ENCODE results near the gene MORN3. TPM values are rescaled to one million over a fixed set of nuclear protein-coding genes. Genes with fewer than 3 reads are reported as not detected.
A peak's percentile ranks its signal among the peaks of the same experiment; 100 is the strongest.
"Not testable (repeated sequence)": the region's sequence is repeated elsewhere in the genome, so short reads cannot be mapped to it uniquely, and the experiment has no call there.

Gene MORN3
- total and polyA plus RNA-seq, 7 donors = 0.90 to 1.2 TPM; not detected in 5

DNA sequence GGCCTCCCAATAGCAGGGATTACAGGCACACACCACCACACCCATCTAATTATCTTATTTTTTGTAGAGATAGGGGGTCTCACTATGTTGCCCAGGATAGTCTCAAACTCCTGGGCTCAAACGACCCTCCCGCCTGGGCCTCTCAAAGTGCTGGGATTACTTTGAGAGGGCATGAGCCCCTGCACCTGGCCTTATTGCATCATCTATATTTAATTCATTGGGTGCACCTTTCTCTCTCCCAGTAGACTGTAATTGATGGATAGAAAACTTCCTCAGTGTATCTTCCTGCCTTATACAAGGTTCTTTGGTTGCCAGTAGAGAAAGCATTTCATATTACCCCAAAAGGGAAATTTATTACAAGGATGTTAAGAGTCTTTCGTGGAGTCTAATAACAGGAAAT lies 8.9 kb upstream of the MORN3 start:
- intact Hi-C loops (cut with DNase I) = no loop called here

DNA sequence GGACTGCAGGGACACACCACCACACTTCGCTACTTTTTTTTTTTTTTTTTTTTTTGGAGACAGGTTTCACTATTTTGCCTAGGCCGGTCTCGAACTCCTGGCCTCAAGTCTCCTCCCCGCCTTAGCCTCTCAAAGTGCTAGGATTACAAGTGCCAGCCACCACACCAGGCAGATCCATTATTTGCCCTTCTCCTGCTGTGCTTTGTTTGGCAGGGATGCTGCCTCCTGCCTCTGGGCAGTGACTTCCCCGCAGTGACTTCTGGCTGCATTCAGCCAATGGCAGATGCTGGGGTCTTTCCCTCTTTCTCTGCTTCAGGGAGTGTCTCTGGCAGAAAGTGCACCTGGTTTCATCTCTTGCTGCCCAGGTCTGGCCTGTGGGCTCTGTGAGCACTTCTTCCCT lies 6.7 kb upstream of the MORN3 start:
- no peak for DNase-seq
- Histone ChIP-seq H3K4me3 (no peak overlapping the region), H3K9me3 (no peaks in the 10 kb centered on the region), H3K4me1 (peaks cover 0 to 19% (median 16%) of the 10 kb centered on the region in 4 donors), H3K27ac (no peak overlapping the region), H3K36me3 (no peaks in the 10 kb centered on the region), H3K27me3 (no peaks in the 10 kb centered on the region)
- TF ChIP-seq EP300 (IDR thresholded peaks at IDR 0.05) (no peak), POLR2AphosphoS5 (IDR thresholded peaks at IDR 0.05) (no peak), POLR2A (IDR thresholded peaks at IDR 0.05) (no peak)
- TF ChIP-seq, protein P1, sequence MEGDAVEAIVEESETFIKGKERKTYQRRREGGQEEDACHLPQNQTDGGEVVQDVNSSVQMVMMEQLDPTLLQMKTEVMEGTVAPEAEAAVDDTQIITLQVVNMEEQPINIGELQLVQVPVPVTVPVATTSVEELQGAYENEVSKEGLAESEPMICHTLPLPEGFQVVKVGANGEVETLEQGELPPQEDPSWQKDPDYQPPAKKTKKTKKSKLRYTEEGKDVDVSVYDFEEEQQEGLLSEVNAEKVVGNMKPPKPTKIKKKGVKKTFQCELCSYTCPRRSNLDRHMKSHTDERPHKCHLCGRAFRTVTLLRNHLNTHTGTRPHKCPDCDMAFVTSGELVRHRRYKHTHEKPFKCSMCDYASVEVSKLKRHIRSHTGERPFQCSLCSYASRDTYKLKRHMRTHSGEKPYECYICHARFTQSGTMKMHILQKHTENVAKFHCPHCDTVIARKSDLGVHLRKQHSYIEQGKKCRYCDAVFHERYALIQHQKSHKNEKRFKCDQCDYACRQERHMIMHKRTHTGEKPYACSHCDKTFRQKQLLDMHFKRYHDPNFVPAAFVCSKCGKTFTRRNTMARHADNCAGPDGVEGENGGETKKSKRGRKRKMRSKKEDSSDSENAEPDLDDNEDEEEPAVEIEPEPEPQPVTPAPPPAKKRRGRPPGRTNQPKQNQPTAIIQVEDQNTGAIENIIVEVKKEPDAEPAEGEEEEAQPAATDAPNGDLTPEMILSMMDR (IDR thresholded peaks at IDR 0.05) = no peak
- intact Hi-C loops (cut with DNase I) = no loop called here
- WGBS, 2 donors = 95 to 96% methylated on average over 5 of the region's 5 CpGs

More for the DNA sequence above, 8.9 kb upstream of the MORN3 start:
- H3K9me3 ChIP-seq = no peaks in the 10 kb centered on the region
- H3K27me3 ChIP-seq = no peaks in the 10 kb centered on the region
- no peak overlapping the region for H3K27ac ChIP-seq
- H3K36me3 ChIP-seq = no peaks in the 10 kb centered on the region
- H3K4me1 ChIP-seq = peaks cover 0 to 5% (median under 1%) of the 10 kb centered on the region in 4 donors
- H3K4me3 ChIP-seq = no peak overlapping the region
- 73 to 81% methylated on average over 3 of the region's 3 CpGs for WGBS, 2 donors
- TF ChIP-seq POLR2AphosphoS5 (IDR thresholded peaks at IDR 0.05) (no peak), POLR2A (IDR thresholded peaks at IDR 0.05) (no peak), EP300 (IDR thresholded peaks at IDR 0.05) (no peak)
- TF ChIP-seq, protein P1 (IDR thresholded peaks at IDR 0.05) = no peak
- no peak for DNase-seq

DNA sequence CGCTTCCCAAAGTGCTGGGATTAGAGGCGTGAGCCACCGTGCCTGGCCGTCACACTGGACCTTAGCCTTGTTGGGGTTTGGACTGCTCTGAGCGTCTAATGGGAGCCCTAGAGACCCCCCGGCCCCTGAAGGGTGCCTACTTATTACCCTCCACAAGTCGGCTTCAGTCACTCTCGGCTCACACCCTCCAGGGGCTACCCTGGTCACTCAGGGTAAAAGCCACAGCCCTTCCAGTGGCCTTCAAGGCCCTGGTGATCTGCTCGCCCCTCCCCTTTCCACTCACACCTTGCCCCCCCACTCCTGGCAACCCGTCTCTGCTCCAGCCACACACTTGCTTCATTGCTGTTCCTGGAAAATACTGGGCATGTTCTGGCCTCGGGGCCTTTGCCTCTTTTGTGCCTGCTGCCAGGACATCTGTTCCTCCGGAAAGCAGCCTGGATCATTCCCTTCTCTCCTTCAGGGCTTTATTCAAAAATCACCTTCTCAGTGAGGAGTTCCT lies 3.6 kb upstream of the MORN3 start:
- 14 to 55% methylated on average over 12 of the region's 12 CpGs for WGBS, 2 donors
- TF ChIP-seq, protein P1 (IDR thresholded peaks at IDR 0.05) = no peak
- peak in 1 of 4 donors; percentile 13 for TF ChIP-seq POLR2AphosphoS5 (IDR thresholded peaks at IDR 0.05)
- no peak for TF ChIP-seq EP300 (IDR thresholded peaks at IDR 0.05)
- Histone ChIP-seq H3K27me3 (no peaks in the 10 kb centered on the region), H3K4me3 (peak overlapping the region in 3 of 4 donors; percentile 38 to 49 (median 42)), H3K27ac (peak overlapping the region; percentile 30 to 76 (median 64)), H3K9me3 (no peaks in the 10 kb centered on the region), H3K36me3 (no peaks in the 10 kb centered on the region), H3K4me1 (peaks cover 0 to 19% (median 16%) of the 10 kb centered on the region in 4 donors)
- DNase-seq = peak; percentile 82
- intact Hi-C loops (cut with DNase I) = loop anchor here (5.0 kb wide), 1 partner anchor 46 kb away; the partner anchor contains the start of gene ORAI1

DNA sequence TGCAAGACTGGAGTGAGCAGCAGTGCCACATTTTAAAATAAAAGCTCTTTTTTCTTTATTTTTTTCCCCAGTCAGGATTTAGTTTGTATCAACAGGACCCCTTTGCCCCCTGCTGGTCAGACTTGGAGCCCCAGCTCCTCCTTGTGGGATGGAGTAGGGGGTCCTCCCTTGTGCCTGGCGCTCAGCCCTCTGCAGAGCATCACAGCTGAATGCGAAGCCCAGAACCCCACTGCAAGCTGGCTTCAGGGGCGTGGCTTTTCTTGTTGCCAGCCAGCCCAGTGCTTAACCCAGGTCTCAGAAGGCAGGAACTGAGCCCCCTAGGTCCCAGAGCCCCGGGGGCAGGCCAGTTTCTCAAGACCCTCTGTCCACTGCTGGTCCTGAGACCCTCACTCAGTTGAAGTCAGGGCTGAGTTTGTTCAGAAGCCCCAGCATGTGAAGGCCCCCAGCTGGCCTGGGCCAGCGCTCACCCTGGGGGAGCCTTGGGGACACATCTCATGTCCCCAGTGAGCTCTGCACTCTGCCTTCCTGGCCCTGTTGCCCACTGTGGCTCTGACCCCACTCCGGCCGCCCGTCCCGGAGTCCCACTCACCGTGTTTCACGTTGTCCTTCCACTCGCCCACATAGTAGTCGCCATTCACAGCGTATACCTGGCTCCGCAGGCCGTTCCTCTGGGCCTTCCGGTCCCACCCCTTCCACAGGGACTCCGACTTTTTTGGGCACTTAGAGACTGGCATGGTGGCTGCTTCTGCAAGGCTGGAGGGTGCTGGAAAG lies 519 bp downstream of the MORN3 start:
- Histone ChIP-seq H3K4me3 (no peak overlapping the region), H3K4me1 (peaks cover 0 to 19% (median 16%) of the 10 kb centered on the region in 4 donors), H3K27ac (no peak overlapping the region), H3K27me3 (no peaks in the 10 kb centered on the region), H3K36me3 (no peaks in the 10 kb centered on the region), H3K9me3 (no peaks in the 10 kb centered on the region)
- intact Hi-C loops (cut with DNase I) = no loop called here
- no peak for DNase-seq
- TF ChIP-seq, protein P1 (IDR thresholded peaks at IDR 0.05) = peak in 3 of 4 experiments; percentile 15 to 48 (median 41)
- no peak for TF ChIP-seq POLR2A (IDR thresholded peaks at IDR 0.05)
- WGBS, 2 donors = 81 to 85% methylated on average over 18 of the region's 18 CpGs

DNA sequence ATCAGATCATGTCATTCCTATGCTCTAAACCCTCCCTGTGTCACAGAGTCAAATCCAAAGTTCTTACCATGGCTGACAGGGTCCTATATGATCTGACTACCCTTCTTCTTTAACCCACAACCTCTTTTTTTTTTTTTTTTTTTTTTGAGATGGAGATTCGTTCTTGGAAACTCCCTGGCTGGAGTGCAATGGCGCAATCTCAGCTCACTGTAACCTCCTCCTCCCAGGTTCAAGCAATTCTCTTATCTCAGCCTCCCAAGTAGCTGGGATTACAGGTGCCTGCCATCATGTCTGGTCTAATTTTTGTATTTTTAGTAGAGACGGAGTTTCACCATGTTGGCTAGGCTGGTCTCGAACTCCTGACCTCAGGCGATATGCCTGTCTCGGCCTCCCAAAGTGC lies 2.6 kb downstream of the MORN3 start:
- H3K9me3 ChIP-seq; H3K36me3 ChIP-seq; H3K4me1 ChIP-seq; H3K4me3 ChIP-seq; H3K27ac ChIP-seq; H3K27me3 ChIP-seq; intact Hi-C loops (cut with DNase I); DNase-seq: not testable (repeated sequence)
- 82% methylated on average over 6 of the region's 6 CpGs for WGBS, 2 donors
